ENCODE measurements around the gene UBAP1. TPM values are rescaled to one million over a fixed set of nuclear protein-coding genes. Genes with fewer than 3 reads are reported as not detected.
"Not testable (repeated sequence)": the region's sequence is repeated elsewhere in the genome, so short reads cannot be mapped to it uniquely, and the experiment has no call there.

Gene UBAP1
- total and polyA plus RNA-seq, 7 experiments from 2014 or later = 31.1 to 53.9 (median 35.8) TPM

- DNase-seq (no peak), ATAC-seq (no peak)
- Histone ChIP-seq H3K36me3 (ENCODE audit: control insufficient read depth in 2 of 3, insufficient read depth in 3 of 3, low read length in 3 of 3) (no peaks in the 10 kb centered on the region), H3K27ac (ENCODE audit: low read depth, low read length) (no peak overlapping the region), H3K4me1 (ENCODE audit: control insufficient read depth in 2 of 2, insufficient read depth in 2 of 2, low read length in 2 of 2) (peaks cover 0 to 4% of the 10 kb centered on the region in 2 donors), H3K9me3 (ENCODE audit: control insufficient read depth in 2 of 3, low read length in 3 of 3) (no peaks in the 10 kb centered on the region), H3K27me3 (ENCODE audit: control insufficient read depth in 2 of 2, insufficient read depth in 2 of 2, low read length in 2 of 2) (no peaks in the 10 kb centered on the region), H3K4me3 (ENCODE audit: low read length) (no peak overlapping the region)
- peaks cover 14 to 68% (median 51%) of the 10 kb centered on the region in 7 donors for H3K4me1 Mint-ChIP-seq
- H3K36me3 Mint-ChIP-seq = peaks cover 0 to 34% (median 15%) of the 10 kb centered on the region in 5 donors
- H3K9me3 Mint-ChIP-seq = no peaks in the 10 kb centered on the region
- H3K27me3 Mint-ChIP-seq = no peaks in the 10 kb centered on the region
- H3K4me3 Mint-ChIP-seq = no peak overlapping the region
- ChIA-PET CTCF (no interaction called here), POLR2A (no interaction called here)
- peak overlapping the region in 1 of 9 donors; percentile 69 for H3K27ac Mint-ChIP-seq
- intact Hi-C loops (cut with micrococcal nuclease) = no loop called here
Measured at GRCh38 chr9:34205102-34205501, 26.3 kb downstream of the UBAP1 start.

DNA sequence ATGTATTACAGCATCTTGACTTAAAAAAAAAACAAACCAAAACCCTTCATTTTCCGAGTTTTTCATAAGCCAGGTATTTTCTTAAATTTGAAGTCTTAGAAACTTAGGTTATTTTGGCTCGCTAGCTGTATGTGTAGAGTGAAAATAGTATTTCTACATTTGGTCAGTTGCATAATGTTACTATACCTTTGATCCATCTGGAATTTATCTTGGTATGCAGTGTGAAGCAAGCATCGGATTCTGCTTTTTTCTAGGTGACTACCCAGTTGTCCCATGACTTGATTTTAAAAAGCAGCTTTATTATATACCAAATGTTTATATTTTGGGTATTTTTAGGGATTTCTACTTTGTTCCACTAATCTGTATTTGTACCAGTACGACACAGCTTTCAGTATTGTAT lies 27.7 kb downstream of the UBAP1 start:
- Mint-ChIP-seq H3K27me3 (no peaks in the 10 kb centered on the region), H3K4me1 (peaks cover 12 to 69% (median 54%) of the 10 kb centered on the region in 7 donors), H3K36me3 (peaks cover 0 to 29% (median 15%) of the 10 kb centered on the region in 5 donors), H3K27ac (peak overlapping the region in 1 of 9 donors; percentile 5), H3K9me3 (no peaks in the 10 kb centered on the region), H3K4me3 (no peak overlapping the region)
- no peak for ATAC-seq
- CTCF ChIA-PET = interaction anchor here (0.5 to 0.6 kb wide), 2 partner anchors 26 to 916 kb away, joined by 3 read pairs; no protein-coding TSS in a partner anchor
- peaks cover 0 to 4% of the 10 kb centered on the region in 2 donors for H3K4me1 ChIP-seq (ENCODE audit: control insufficient read depth in 2 of 2, insufficient read depth in 2 of 2, low read length in 2 of 2)
- no peaks in the 10 kb centered on the region for H3K36me3 ChIP-seq (ENCODE audit: control insufficient read depth in 2 of 3, insufficient read depth in 3 of 3, low read length in 3 of 3)
- H3K9me3 ChIP-seq (ENCODE audit: control insufficient read depth in 2 of 3, low read length in 3 of 3) = no peaks in the 10 kb centered on the region
- H3K27me3 ChIP-seq (ENCODE audit: control insufficient read depth in 2 of 2, insufficient read depth in 2 of 2, low read length in 2 of 2) = no peaks in the 10 kb centered on the region
- intact Hi-C loops (cut with micrococcal nuclease) = no loop called here
- DNase-seq = no peak
- no peak overlapping the region for H3K27ac ChIP-seq (ENCODE audit: low read depth, low read length)
- no peak overlapping the region for H3K4me3 ChIP-seq (ENCODE audit: low read length)
- POLR2A ChIA-PET = no interaction called here

GRCh38 chr9:34211395-34211794 lies 32.6 kb downstream of the UBAP1 start:
- no peaks in the 10 kb centered on the region for H3K9me3 ChIP-seq (ENCODE audit: control insufficient read depth in 2 of 3, low read length in 3 of 3)
- CTCF ChIA-PET = no interaction called here
- peak overlapping the region in 2 of 9 donors; percentile 6 to 45 for H3K27ac Mint-ChIP-seq
- no peak overlapping the region for H3K4me3 ChIP-seq (ENCODE audit: low read length)
- DNase-seq (no peak), ATAC-seq (no peak)
- no peak overlapping the region for H3K27ac ChIP-seq (ENCODE audit: low read depth, low read length)
- no peaks in the 10 kb centered on the region for H3K27me3 ChIP-seq (ENCODE audit: control insufficient read depth in 2 of 2, insufficient read depth in 2 of 2, low read length in 2 of 2)
- intact Hi-C loops (cut with micrococcal nuclease) = no loop called here
- H3K4me1 ChIP-seq (ENCODE audit: control insufficient read depth in 2 of 2, insufficient read depth in 2 of 2, low read length in 2 of 2) = no peaks in the 10 kb centered on the region
- H3K36me3 Mint-ChIP-seq = peaks cover 0 to 31% (median 12%) of the 10 kb centered on the region in 5 donors
- POLR2A ChIA-PET = interaction anchor here (0.7 kb wide), 1 partner anchor 17 kb away, joined by 3 read pairs; no protein-coding TSS in a partner anchor
- H3K4me3 Mint-ChIP-seq = peak overlapping the region in 1 of 10 donors; percentile 40
- no peaks in the 10 kb centered on the region for H3K9me3 Mint-ChIP-seq
- peaks cover 8 to 64% (median 41%) of the 10 kb centered on the region in 7 donors for H3K4me1 Mint-ChIP-seq
- no peaks in the 10 kb centered on the region for H3K27me3 Mint-ChIP-seq
- no peaks in the 10 kb centered on the region for H3K36me3 ChIP-seq (ENCODE audit: control insufficient read depth in 2 of 3, insufficient read depth in 3 of 3, low read length in 3 of 3)

- H3K9me3 Mint-ChIP-seq; H3K27ac ChIP-seq (ENCODE audit: low read depth, low read length); intact Hi-C loops (cut with micrococcal nuclease); CTCF ChIA-PET; H3K4me3 ChIP-seq (ENCODE audit: low read length); H3K27me3 Mint-ChIP-seq; H3K4me3 Mint-ChIP-seq; ATAC-seq; H3K27ac Mint-ChIP-seq; H3K27me3 ChIP-seq (ENCODE audit: control insufficient read depth in 2 of 2, insufficient read depth in 2 of 2, low read length in 2 of 2); DNase-seq; H3K4me1 ChIP-seq (ENCODE audit: control insufficient read depth in 2 of 2, insufficient read depth in 2 of 2, low read length in 2 of 2); H3K36me3 ChIP-seq (ENCODE audit: control insufficient read depth in 2 of 3, insufficient read depth in 3 of 3, low read length in 3 of 3); H3K9me3 ChIP-seq (ENCODE audit: control insufficient read depth in 2 of 3, low read length in 3 of 3); POLR2A ChIA-PET: not testable (repeated sequence)
- peaks cover 10 to 53% (median 40%) of the 10 kb centered on the region in 7 donors for H3K4me1 Mint-ChIP-seq
- H3K36me3 Mint-ChIP-seq = peaks cover 0 to 20% (median 7%) of the 10 kb centered on the region in 5 donors
Measured at GRCh38 chr9:34214354-34215000, 35.6 kb downstream of the UBAP1 start.

- no peaks in the 10 kb centered on the region for H3K27me3 Mint-ChIP-seq
- Histone ChIP-seq H3K27me3 (ENCODE audit: control insufficient read depth in 2 of 2, insufficient read depth in 2 of 2, low read length in 2 of 2) (no peaks in the 10 kb centered on the region), H3K27ac (ENCODE audit: low read depth, low read length) (no peak overlapping the region), H3K4me3 (ENCODE audit: low read length) (no peak overlapping the region), H3K36me3 (ENCODE audit: control insufficient read depth in 2 of 3, insufficient read depth in 3 of 3, low read length in 3 of 3) (peaks cover 0 to under 1% (median 0%) of the 10 kb centered on the region in 3 experiments), H3K9me3 (ENCODE audit: control insufficient read depth in 2 of 3, low read length in 3 of 3) (no peaks in the 10 kb centered on the region), H3K4me1 (ENCODE audit: control insufficient read depth in 2 of 2, insufficient read depth in 2 of 2, low read length in 2 of 2) (no peaks in the 10 kb centered on the region)
- DNase-seq (no peak), ATAC-seq (no peak)
- ChIA-PET POLR2A (interaction anchor here (0.6 kb wide), 1 partner anchor 420 kb away, joined by 3 read pairs; no protein-coding TSS in a partner anchor), CTCF (no interaction called here)
- no peak overlapping the region for H3K4me3 Mint-ChIP-seq
- peaks cover 10 to 49% (median 32%) of the 10 kb centered on the region in 7 donors for H3K4me1 Mint-ChIP-seq
- intact Hi-C loops (cut with micrococcal nuclease) = no loop called here
- no peak overlapping the region for H3K27ac Mint-ChIP-seq
- peaks cover 0 to 21% (median 4%) of the 10 kb centered on the region in 5 donors for H3K36me3 Mint-ChIP-seq
- no peaks in the 10 kb centered on the region for H3K9me3 Mint-ChIP-seq
Measured at GRCh38 chr9:34216325-34216724, 37.5 kb downstream of the UBAP1 start.

- POLR2A ChIA-PET; H3K27me3 ChIP-seq (ENCODE audit: control insufficient read depth in 2 of 2, insufficient read depth in 2 of 2, low read length in 2 of 2); H3K27ac ChIP-seq (ENCODE audit: low read depth, low read length); H3K9me3 ChIP-seq (ENCODE audit: control insufficient read depth in 2 of 3, low read length in 3 of 3); H3K4me3 ChIP-seq (ENCODE audit: low read length); H3K9me3 Mint-ChIP-seq; H3K4me3 Mint-ChIP-seq; H3K4me1 ChIP-seq (ENCODE audit: control insufficient read depth in 2 of 2, insufficient read depth in 2 of 2, low read length in 2 of 2); DNase-seq; H3K36me3 ChIP-seq (ENCODE audit: control insufficient read depth in 2 of 3, insufficient read depth in 3 of 3, low read length in 3 of 3); ATAC-seq; intact Hi-C loops (cut with micrococcal nuclease); H3K27me3 Mint-ChIP-seq; CTCF ChIA-PET: not testable (repeated sequence)
- Mint-ChIP-seq H3K4me1 (peaks cover 10 to 49% (median 32%) of the 10 kb centered on the region in 7 donors), H3K36me3 (peaks cover 0 to 21% (median 4%) of the 10 kb centered on the region in 5 donors), H3K27ac (peak overlapping the region in 2 of 9 donors; percentile 47 to 64)
Measured at GRCh38 chr9:34217015-34217414, 38.2 kb downstream of the UBAP1 start.

DNA sequence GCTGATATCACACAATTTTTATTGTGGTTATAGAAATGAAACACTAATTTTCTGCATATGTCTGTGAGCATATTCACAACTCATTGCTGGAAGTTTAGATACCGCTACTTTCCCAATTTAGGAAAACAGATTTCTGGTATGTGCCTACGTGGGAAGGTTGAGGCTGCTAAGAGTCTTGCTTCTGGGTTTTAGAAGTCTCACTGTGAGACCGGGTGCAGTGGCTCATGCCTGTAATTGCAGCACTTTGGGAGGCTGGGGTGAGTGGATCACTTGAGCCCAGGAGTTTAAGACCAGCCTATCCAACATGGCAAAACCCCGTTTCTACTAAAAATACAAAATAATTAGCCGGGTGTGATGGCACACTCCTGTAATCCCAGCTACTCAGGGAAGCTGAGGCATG lies 39.6 kb downstream of the UBAP1 start:
- no peak overlapping the region for H3K4me3 Mint-ChIP-seq
- no peaks in the 10 kb centered on the region for H3K4me1 ChIP-seq (ENCODE audit: control insufficient read depth in 2 of 2, insufficient read depth in 2 of 2, low read length in 2 of 2)
- POLR2A ChIA-PET = no interaction called here
- intact Hi-C loops (cut with micrococcal nuclease) = no loop called here
- no peaks in the 10 kb centered on the region for H3K27me3 Mint-ChIP-seq
- no peak for ATAC-seq
- peaks cover 0 to 20% (median 11%) of the 10 kb centered on the region in 5 donors for H3K36me3 Mint-ChIP-seq
- CTCF ChIA-PET = no interaction called here
- no peaks in the 10 kb centered on the region for H3K9me3 Mint-ChIP-seq
- DNase-seq = no peak
- H3K27me3 ChIP-seq (ENCODE audit: control insufficient read depth in 2 of 2, insufficient read depth in 2 of 2, low read length in 2 of 2) = no peaks in the 10 kb centered on the region
- H3K4me3 ChIP-seq (ENCODE audit: low read length) = no peak overlapping the region
- H3K27ac ChIP-seq (ENCODE audit: low read depth, low read length) = no peak overlapping the region
- peaks cover 0 to 12% (median 0%) of the 10 kb centered on the region in 3 experiments for H3K36me3 ChIP-seq (ENCODE audit: control insufficient read depth in 2 of 3, insufficient read depth in 3 of 3, low read length in 3 of 3)
- peak overlapping the region in 1 of 9 donors; percentile 9 for H3K27ac Mint-ChIP-seq
- H3K4me1 Mint-ChIP-seq = peaks cover 8 to 49% (median 34%) of the 10 kb centered on the region in 7 donors
- no peaks in the 10 kb centered on the region for H3K9me3 ChIP-seq (ENCODE audit: control insufficient read depth in 2 of 3, low read length in 3 of 3)
